Activated CD8-positive, alpha-beta memory T cell treated with anti-CD3 and anti-CD28 coated beads for 36 hours (primary cell): Measurements from ENCODE around the gene GNAT2. TPM values are rescaled to one million over a fixed set of nuclear protein-coding genes. Genes with fewer than 3 reads are reported as not detected.

Source experiments
- CTCF ChIA-PET: fragments of 350-600 bp; sonication (Branson Sonifier 250); formaldehyde crosslinking; loops from one replicate; lab custom pipeline; 2021; ENCODE audit warnings: antibody characterized with exemption; lab: Charles Lee
- POLR2A ChIA-PET: fragments of 350-600 bp; sonication (Branson Sonifier 250); formaldehyde crosslinking; loops from one replicate; lab custom pipeline; 2021; ENCODE audit warnings: antibody characterized with exemption; lab: Charles Lee
- total RNA-seq, 2 experiments: library from RNA; stranded (reverse); gene quantifications; one replicate each; pipeline ENCODE4 v1.2.3, GENCODE V29; 2021

The GNAT2 gene
- total RNA-seq, 2 experiments from 2014 or later: 1.3 to 1.4 TPM

GRCh38 chr1:109649491-109649914, 30.1 kb upstream of the GNAT2 start:
- CTCF ChIA-PET: interaction anchor here (1.0 to 9.1 kb wide), 4 partner anchors 9 to 335 kb away, joined by 3 to 66 read pairs (median 4); partner anchors contain the start of gene AHCYL1
- POLR2A ChIA-PET: no interaction called here

GRCh38 chr1:109644670-109645069, 25.3 kb upstream of the GNAT2 start:
- ChIA-PET CTCF (interaction anchor here (1.1 to 2.0 kb wide), 3 partner anchors 98 to 128 kb away, joined by 3 to 7 read pairs (median 3); no protein-coding TSS in a partner anchor), POLR2A (no interaction called here)

GRCh38 chr1:109643385-109644230, 24.2 kb upstream of the GNAT2 start:
- POLR2A ChIA-PET: no interaction called here
- CTCF ChIA-PET: interaction anchor here (0.8 to 5.3 kb wide), 11 partner anchors 9 to 385 kb away, joined by 3 to 37 read pairs (median 3); partner anchors contain the start of genes AHCYL1, GSTM2 and GSTM4

GRCh38 chr1:109642626-109643025, 23.2 kb upstream of the GNAT2 start:
- CTCF ChIA-PET: interaction anchor here (0.6 to 5.3 kb wide), 9 partner anchors 10 to 386 kb away, joined by 3 to 37 read pairs (median 4); partner anchors contain the start of genes AHCYL1, GSTM2 and GSTM4
- POLR2A ChIA-PET: no interaction called here

- POLR2A ChIA-PET: no interaction called here
- CTCF ChIA-PET: interaction anchor here (1.3 to 5.3 kb wide), 6 partner anchors 11 to 342 kb away, joined by 3 to 68 read pairs (median 34); partner anchors contain the start of genes AHCYL1 and GSTM4
These were observed 22.4 kb upstream of the GNAT2 start for GRCh38 chr1:109641861-109642260.

GRCh38 chr1:109641078-109641740, 21.8 kb upstream of the GNAT2 start:
- CTCF ChIA-PET: interaction anchor here (1.0 to 5.3 kb wide), 18 partner anchors 11 to 437 kb away, joined by 3 to 68 read pairs (median 7); partner anchors contain the start of genes AHCYL1, CYB561D1, GNAI3 and GPR61
- POLR2A ChIA-PET: no interaction called here

- ChIA-PET CTCF (interaction anchor here (0.6 to 5.3 kb wide), 34 partner anchors 10 to 437 kb away, joined by 3 to 68 read pairs (median 4); partner anchors contain the start of genes AHCYL1, CYB561D1, GNAI3 and GNAT2), POLR2A (interaction anchor here (0.7 to 1.4 kb wide), 3 partner anchors 16 to 134 kb away, joined by 3 to 4 read pairs (median 3); partner anchors contain the start of genes GNAI3 and GSTM4)
These were observed 21.0 kb upstream of the GNAT2 start for GRCh38 chr1:109640285-109640865.

- ChIA-PET CTCF (interaction anchor here (0.6 to 5.3 kb wide), 31 partner anchors 10 to 568 kb away, joined by 3 to 68 read pairs (median 4); partner anchors contain the start of genes AHCYL1, GNAI3, GNAT2 and GPR61), POLR2A (interaction anchor here (0.7 to 1.4 kb wide), 3 partner anchors 16 to 134 kb away, joined by 3 to 4 read pairs (median 3); partner anchors contain the start of genes GNAI3 and GSTM4)
These were observed 20.4 kb upstream of the GNAT2 start for GRCh38 chr1:109639841-109640184.

- ChIA-PET CTCF (interaction anchor here (0.6 to 5.3 kb wide), 20 partner anchors 9 to 568 kb away, joined by 3 to 68 read pairs (median 5); partner anchors contain the start of genes AHCYL1, GNAI3, GNAT2 and GSTM4), POLR2A (interaction anchor here (0.7 to 1.4 kb wide), 2 partner anchors 17 to 135 kb away, joined by 3 to 4 read pairs; partner anchors contain the start of gene GSTM4)
These were observed 19.8 kb upstream of the GNAT2 start for GRCh38 chr1:109639063-109639840.

GRCh38 chr1:109637446-109637845, 18.0 kb upstream of the GNAT2 start:
- ChIA-PET POLR2A (no interaction called here), CTCF (interaction anchor here (0.5 to 1.1 kb wide), 4 partner anchors 73 to 136 kb away, joined by 3 to 4 read pairs (median 4); no protein-coding TSS in a partner anchor)

- ChIA-PET CTCF (interaction anchor here (0.7 to 1.2 kb wide), 4 partner anchors 94 to 348 kb away, joined by 3 to 4 read pairs (median 3); partner anchors contain the start of gene AHCYL1), POLR2A (interaction anchor here (0.6 kb wide), 1 partner anchor 88 kb away, joined by 4 read pairs; the partner anchor contains the start of gene GNAI3)
These were observed 17.0 kb upstream of the GNAT2 start for GRCh38 chr1:109636201-109636952.

GRCh38 chr1:109635862-109636200, 16.4 kb upstream of the GNAT2 start:
- ChIA-PET POLR2A (no interaction called here), CTCF (interaction anchor here (0.7 to 1.2 kb wide), 2 partner anchors 139 to 349 kb away, joined by 3 to 4 read pairs; partner anchors contain the start of gene AHCYL1)

GRCh38 chr1:109634771-109635750, 15.6 kb upstream of the GNAT2 start:
- ChIA-PET CTCF (interaction anchor here (0.6 kb wide), 1 partner anchor 101 kb away, joined by 3 read pairs; no protein-coding TSS in a partner anchor), POLR2A (no interaction called here)

GRCh38 chr1:109634292-109634691, 14.9 kb upstream of the GNAT2 start:
- CTCF ChIA-PET: no interaction called here
- POLR2A ChIA-PET: no interaction called here

GRCh38 chr1:109632671-109633346, 13.4 kb upstream of the GNAT2 start:
- CTCF ChIA-PET: no interaction called here
- POLR2A ChIA-PET: no interaction called here
